ENCODE measurements around the gene CASP4.
A peak's percentile ranks its signal among the peaks of the same experiment; 100 is the strongest.

Gene CASP4

DNA sequence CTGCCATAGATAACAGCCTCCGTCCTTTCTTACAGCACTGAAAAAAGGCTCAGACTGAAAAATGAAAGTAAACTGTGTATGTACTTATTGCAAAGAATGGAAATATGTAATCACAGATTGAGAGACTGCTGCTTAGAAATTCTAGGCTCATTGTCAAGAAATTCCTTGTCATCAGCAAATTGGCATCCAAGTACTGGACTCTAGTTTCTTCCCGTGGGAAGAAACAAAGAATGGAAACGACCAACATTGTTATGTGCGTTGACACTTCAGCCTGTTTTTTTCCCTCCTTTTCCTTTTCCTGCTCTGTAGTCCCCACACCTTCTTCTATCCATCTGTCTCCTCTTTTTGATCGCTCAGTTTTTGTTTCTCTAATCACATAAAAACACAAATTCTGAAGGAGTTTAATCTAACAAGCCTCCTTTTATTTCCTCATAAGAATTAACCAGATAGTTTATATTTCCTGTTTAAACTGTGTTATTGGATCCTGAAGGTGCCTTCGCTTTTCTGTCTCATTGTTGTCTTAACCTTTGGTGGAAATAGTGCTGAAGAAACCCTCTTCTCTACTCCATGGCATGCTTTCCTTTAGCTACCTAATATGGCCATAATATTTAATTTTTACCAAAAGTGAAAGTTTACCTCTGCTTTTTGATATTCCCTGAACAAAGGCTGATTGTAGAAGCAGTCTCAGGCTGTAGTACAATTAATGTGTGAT lies 50.1 kb downstream of the CASP4 start:
- no peaks in the 10 kb centered on the region for H3K79me2 ChIP-seq (ENCODE audit: control insufficient read depth, insufficient read depth, low read length, unreplicated experiment)
- no peaks in the 10 kb centered on the region for H3K27me3 ChIP-seq (ENCODE audit: insufficient read depth, low read length)
- H3K27ac ChIP-seq (ENCODE audit: low read depth, low read length): peak overlapping the region; percentile 73
- H3K4me1 ChIP-seq (ENCODE audit: control insufficient read depth, insufficient read depth, low read length, unreplicated experiment): peaks cover 18% of the 10 kb centered on the region
- peak overlapping the region; percentile 96 for H2AFZ ChIP-seq (ENCODE audit: low read length, unreplicated experiment)
- H3K36me3 ChIP-seq (ENCODE audit: insufficient read depth, low read length): no peaks in the 10 kb centered on the region
- peak overlapping the region; percentile 76 for H3K4me3 ChIP-seq (ENCODE audit: low read depth, low read length)

DNA sequence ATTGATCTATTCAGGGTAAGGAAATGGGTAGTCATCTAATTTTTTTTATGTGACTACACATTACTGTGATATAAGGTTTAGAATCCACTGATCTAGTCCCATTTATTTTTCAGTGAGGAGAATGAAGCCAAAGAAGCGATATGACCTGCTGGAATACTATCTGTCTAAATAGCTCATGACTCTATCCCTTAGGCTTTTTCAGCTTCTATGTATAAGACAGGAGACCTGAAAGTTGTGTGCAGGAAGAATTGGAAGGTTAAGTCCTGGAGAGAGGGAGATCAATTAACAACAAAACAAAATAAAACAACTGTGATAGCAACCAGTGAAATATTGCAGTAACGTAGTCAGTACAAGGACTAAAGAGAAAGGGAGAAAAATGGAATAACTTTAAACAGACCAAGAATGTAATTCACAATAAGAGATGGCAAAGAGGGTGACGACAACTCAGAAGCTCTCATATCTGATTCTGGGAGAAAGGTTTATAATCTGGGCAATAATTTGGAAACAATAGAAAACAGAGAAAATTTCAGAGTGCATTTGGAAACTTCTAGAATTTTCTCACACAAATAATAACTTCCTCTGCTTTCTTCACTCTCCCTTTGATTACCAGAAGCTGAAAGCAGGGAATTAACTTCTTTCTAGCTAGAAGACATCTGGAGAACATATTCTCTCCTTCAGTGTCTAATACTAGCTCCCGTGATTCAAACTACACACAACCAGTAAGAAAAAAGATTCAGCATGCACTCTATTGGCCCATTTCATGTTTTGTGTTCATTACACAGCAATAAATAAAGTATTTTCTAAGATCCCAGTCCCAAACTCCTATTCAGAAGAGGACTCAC lies 50.9 kb downstream of the CASP4 start:
- Histone ChIP-seq H3K27me3 (ENCODE audit: insufficient read depth, low read length) (no peaks in the 10 kb centered on the region), H3K4me3 (ENCODE audit: low read depth, low read length) (peak overlapping the region; percentile 76), H3K4me1 (ENCODE audit: control insufficient read depth, insufficient read depth, low read length, unreplicated experiment) (peaks cover 18% of the 10 kb centered on the region), H3K27ac (ENCODE audit: low read depth, low read length) (peak overlapping the region; percentile 73), H2AFZ (ENCODE audit: low read length, unreplicated experiment) (peak overlapping the region; percentile 96), H3K36me3 (ENCODE audit: insufficient read depth, low read length) (no peaks in the 10 kb centered on the region), H3K79me2 (ENCODE audit: control insufficient read depth, insufficient read depth, low read length, unreplicated experiment) (no peaks in the 10 kb centered on the region)

DNA sequence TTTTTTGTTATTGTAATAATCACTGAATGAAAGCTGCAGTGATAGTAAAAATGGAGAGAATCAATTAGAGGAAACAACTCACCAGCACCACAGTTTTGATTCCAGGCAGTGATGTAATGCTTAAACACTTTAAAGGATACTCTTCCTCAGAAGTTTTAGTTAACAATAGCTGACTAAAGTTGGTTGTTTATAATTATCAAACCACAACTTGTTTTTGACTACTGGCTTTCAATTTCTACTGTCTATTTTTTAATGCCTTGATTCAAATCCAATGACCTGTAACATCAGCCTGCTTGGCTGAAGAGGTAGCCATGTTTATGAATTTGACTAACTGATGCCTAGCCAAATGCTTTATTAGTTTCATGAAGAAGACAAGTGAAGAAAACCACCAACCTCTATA lies 51.9 kb downstream of the CASP4 start:
- Histone ChIP-seq H3K4me3 (ENCODE audit: low read depth, low read length) (no peak overlapping the region), H2AFZ (ENCODE audit: low read length, unreplicated experiment) (no peak overlapping the region), H3K27ac (ENCODE audit: low read depth, low read length) (no peak overlapping the region), H3K79me2 (ENCODE audit: control insufficient read depth, insufficient read depth, low read length, unreplicated experiment) (no peaks in the 10 kb centered on the region), H3K36me3 (ENCODE audit: insufficient read depth, low read length) (no peaks in the 10 kb centered on the region), H3K4me1 (ENCODE audit: control insufficient read depth, insufficient read depth, low read length, unreplicated experiment) (peaks cover 18% of the 10 kb centered on the region), H3K27me3 (ENCODE audit: insufficient read depth, low read length) (no peaks in the 10 kb centered on the region)

DNA sequence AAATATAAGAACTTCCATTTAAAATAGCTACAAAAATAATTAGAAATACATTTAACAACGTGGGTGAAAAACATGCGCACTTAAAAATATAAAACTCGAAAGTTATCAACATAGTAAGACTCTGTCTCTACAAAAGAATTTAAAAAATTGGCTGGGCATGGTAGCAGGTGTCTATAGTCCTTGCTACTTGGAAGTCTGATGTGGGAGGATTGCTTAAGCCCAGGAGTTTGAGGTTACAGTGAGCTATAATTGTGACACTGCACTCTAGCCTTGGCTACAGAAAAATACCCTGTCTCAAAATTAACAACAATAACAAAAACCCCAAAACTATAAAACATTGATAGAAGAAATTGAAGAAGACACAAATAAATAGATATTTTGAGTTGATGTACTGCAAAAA lies 56.3 kb downstream of the CASP4 start:
- Histone ChIP-seq H3K79me2 (ENCODE audit: control insufficient read depth, insufficient read depth, low read length, unreplicated experiment) (no peaks in the 10 kb centered on the region), H3K4me3 (ENCODE audit: low read depth, low read length) (no peak overlapping the region), H3K4me1 (ENCODE audit: control insufficient read depth, insufficient read depth, low read length, unreplicated experiment) (peaks cover 5% of the 10 kb centered on the region), H2AFZ (ENCODE audit: low read length, unreplicated experiment) (no peak overlapping the region), H3K36me3 (ENCODE audit: insufficient read depth, low read length) (no peaks in the 10 kb centered on the region), H3K27me3 (ENCODE audit: insufficient read depth, low read length) (no peaks in the 10 kb centered on the region), H3K27ac (ENCODE audit: low read depth, low read length) (no peak overlapping the region)

DNA sequence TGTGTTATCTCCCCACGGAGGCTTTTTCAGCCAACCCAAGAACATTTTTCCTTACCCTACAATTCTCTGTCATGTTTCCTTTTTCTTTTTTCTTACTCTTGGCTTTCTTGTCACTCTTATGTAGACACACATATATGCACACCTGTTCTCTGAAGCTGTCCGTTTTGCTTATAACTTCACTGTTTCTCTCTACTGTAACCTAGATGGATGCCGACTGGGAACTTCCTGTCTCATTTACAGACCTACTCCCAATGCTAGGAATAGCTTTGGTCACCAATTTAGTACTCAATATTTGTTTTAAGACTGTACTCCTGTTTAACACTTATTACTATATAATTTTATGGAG lies 60.2 kb downstream of the CASP4 start:
- no peak overlapping the region for H3K4me3 ChIP-seq (ENCODE audit: low read depth, low read length)
- H3K4me1 ChIP-seq (ENCODE audit: control insufficient read depth, insufficient read depth, low read length, unreplicated experiment): no peaks in the 10 kb centered on the region
- H3K79me2 ChIP-seq (ENCODE audit: control insufficient read depth, insufficient read depth, low read length, unreplicated experiment): no peaks in the 10 kb centered on the region
- no peak overlapping the region for H3K27ac ChIP-seq (ENCODE audit: low read depth, low read length)
- H3K27me3 ChIP-seq (ENCODE audit: insufficient read depth, low read length): no peaks in the 10 kb centered on the region
- no peak overlapping the region for H2AFZ ChIP-seq (ENCODE audit: low read length, unreplicated experiment)
- no peaks in the 10 kb centered on the region for H3K36me3 ChIP-seq (ENCODE audit: insufficient read depth, low read length)

DNA sequence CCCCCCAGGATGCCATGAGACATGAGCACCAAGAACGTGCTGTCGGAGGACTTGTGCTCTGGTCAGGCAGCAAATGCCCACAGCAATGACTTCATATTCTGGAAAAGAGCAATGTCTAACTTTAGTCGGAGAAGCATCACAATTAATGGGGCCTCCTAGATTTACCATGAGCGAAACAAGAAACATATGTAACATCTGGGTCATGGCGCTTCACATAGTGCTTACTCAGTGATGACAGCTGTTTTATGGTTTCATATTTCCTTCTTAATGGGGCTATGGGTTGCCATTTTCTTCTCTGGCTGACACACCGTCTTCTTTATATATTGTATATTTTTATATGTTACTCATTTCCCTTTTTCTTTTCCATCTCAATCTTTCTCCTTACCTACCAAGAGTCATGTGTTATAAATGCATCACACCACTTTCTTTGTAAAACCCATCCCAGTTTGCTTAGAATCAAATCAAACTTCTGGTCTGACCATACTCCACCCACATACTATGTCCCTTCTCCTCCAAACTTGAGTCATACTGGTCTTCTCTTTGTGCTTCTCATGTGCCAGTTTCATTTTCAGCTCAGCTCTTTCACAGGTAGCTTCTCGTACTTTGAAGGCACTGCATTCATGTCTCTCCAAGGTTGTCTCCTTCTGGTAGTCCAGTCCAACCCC lies 60.7 kb downstream of the CASP4 start:
- Histone ChIP-seq H3K4me1 (ENCODE audit: control insufficient read depth, insufficient read depth, low read length, unreplicated experiment) (no peaks in the 10 kb centered on the region), H3K36me3 (ENCODE audit: insufficient read depth, low read length) (no peaks in the 10 kb centered on the region), H3K27me3 (ENCODE audit: insufficient read depth, low read length) (no peaks in the 10 kb centered on the region), H3K79me2 (ENCODE audit: control insufficient read depth, insufficient read depth, low read length, unreplicated experiment) (no peaks in the 10 kb centered on the region), H3K27ac (ENCODE audit: low read depth, low read length) (no peak overlapping the region), H2AFZ (ENCODE audit: low read length, unreplicated experiment) (no peak overlapping the region), H3K4me3 (ENCODE audit: low read depth, low read length) (no peak overlapping the region)

DNA sequence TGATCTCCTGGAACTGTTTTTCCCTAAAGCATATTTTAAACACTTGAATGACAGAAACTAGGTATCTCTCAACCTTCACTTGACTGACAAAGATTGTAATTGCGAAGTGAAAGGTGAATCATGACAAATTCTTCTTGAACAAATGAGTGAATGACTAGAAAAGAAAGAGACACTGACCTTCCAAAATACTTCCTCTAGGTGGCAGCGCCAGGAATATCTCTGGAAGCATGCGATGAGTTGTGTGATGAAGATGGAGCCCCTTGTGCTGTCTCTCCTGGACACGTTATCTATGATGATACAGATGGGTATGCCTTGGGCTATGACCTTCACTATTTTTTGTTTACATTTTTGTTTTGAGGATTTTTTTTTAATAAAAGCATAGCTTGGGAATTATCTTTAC lies 63.1 kb downstream of the CASP4 start:
- Histone ChIP-seq H2AFZ (ENCODE audit: low read length, unreplicated experiment) (no peak overlapping the region), H3K36me3 (ENCODE audit: insufficient read depth, low read length) (no peaks in the 10 kb centered on the region), H3K27ac (ENCODE audit: low read depth, low read length) (no peak overlapping the region), H3K4me3 (ENCODE audit: low read depth, low read length) (no peak overlapping the region), H3K27me3 (ENCODE audit: insufficient read depth, low read length) (no peaks in the 10 kb centered on the region), H3K4me1 (ENCODE audit: control insufficient read depth, insufficient read depth, low read length, unreplicated experiment) (no peaks in the 10 kb centered on the region), H3K79me2 (ENCODE audit: control insufficient read depth, insufficient read depth, low read length, unreplicated experiment) (no peaks in the 10 kb centered on the region)

DNA sequence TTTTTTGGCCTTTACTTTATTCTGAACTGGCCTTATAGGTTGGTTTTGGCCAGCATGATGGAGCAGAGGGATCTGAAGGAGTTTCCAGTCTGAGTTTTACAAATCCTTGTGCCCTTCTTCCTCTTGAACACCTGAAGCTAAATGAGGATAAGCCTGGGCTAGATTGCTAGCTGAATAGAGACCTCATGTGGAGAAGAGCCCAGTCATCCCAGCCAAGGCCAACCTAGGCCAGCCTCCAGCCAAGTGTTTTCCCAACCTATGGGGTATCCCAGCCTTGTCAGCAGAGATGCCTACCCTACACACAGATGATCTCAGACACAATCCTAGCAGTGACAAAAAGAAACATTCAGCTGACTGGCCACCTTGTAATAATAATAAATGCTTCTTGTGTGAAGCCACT lies 69.1 kb downstream of the CASP4 start:
- H3K4me3 ChIP-seq (ENCODE audit: low read depth, low read length): no peak overlapping the region
- no peak overlapping the region for H3K27ac ChIP-seq (ENCODE audit: low read depth, low read length)
- H3K4me1 ChIP-seq (ENCODE audit: control insufficient read depth, insufficient read depth, low read length, unreplicated experiment): peaks cover 3% of the 10 kb centered on the region
- H3K27me3 ChIP-seq (ENCODE audit: insufficient read depth, low read length): no peaks in the 10 kb centered on the region
- H2AFZ ChIP-seq (ENCODE audit: low read length, unreplicated experiment): no peak overlapping the region
- H3K36me3 ChIP-seq (ENCODE audit: insufficient read depth, low read length): no peaks in the 10 kb centered on the region
- H3K79me2 ChIP-seq (ENCODE audit: control insufficient read depth, insufficient read depth, low read length, unreplicated experiment): no peaks in the 10 kb centered on the region

DNA sequence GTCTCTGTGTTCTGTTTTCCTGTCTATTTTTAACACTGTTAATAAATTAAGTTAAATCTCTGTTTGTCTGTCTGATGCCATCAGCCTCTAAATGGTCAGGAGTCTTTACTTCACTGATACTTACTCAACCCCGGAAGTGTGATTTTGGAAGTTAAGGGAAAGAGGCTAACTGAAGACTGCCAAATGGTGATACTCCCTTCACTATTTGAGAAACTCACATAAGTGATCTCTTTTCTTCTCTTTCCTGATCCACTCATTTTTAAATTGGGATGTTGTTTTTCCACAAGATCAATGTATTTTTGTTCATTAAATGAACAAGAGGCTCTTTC lies 69.7 kb downstream of the CASP4 start:
- no peaks in the 10 kb centered on the region for H3K36me3 ChIP-seq (ENCODE audit: insufficient read depth, low read length)
- no peak overlapping the region for H3K27ac ChIP-seq (ENCODE audit: low read depth, low read length)
- peaks cover 7% of the 10 kb centered on the region for H3K4me1 ChIP-seq (ENCODE audit: control insufficient read depth, insufficient read depth, low read length, unreplicated experiment)
- no peaks in the 10 kb centered on the region for H3K27me3 ChIP-seq (ENCODE audit: insufficient read depth, low read length)
- H3K79me2 ChIP-seq (ENCODE audit: control insufficient read depth, insufficient read depth, low read length, unreplicated experiment): no peaks in the 10 kb centered on the region
- no peak overlapping the region for H3K4me3 ChIP-seq (ENCODE audit: low read depth, low read length)
- H2AFZ ChIP-seq (ENCODE audit: low read length, unreplicated experiment): peak overlapping the region; percentile 71

DNA sequence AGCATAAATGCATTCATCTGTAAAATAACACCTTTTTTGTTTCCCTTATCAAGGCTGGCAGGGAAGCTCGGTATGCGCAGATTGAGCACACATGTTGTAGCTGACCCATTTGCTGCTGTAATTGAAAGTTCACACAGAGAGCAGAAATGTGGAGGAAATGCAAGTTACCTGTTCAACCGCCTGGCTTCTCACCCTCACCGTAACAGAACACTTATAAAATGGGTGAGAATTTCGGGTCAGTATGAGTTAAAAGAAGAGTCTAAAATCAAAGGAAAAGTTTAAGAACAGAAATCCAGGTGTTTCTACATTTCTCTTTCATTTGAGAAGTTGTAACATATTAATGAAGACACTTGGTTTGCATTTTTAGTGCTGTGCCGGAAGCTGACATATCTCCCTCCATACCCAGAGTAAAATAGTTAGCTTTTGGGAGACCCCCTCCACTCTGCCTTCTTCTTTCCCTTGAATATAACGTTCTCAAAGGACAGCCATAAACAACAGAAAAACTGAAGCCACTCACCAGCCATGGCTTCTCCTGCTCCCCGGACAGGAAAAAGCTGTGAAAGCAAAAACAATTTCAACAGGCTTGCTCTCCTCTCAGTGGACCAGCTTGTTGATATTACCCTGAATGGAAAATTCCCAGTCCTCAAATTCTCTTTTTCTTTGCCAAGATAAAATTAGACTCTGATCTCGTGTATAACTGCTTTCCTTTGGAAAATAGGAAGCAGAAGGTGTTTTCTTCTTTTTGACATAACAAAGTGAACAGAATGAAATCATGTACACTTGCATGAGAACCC lies 70.3 kb downstream of the CASP4 start, which contains the start of gene CASP12:
Gene CASP12 (minus strand): TSS at position 570 of the 794 bp plus-strand sequence.
- Histone ChIP-seq H3K36me3 (ENCODE audit: insufficient read depth, low read length) (no peaks in the 10 kb centered on the region), H2AFZ (ENCODE audit: low read length, unreplicated experiment) (peak within 1 kb of the TSS; percentile 71), H3K27ac (ENCODE audit: low read depth, low read length) (no peak within 1 kb of the TSS), H3K4me1 (ENCODE audit: control insufficient read depth, insufficient read depth, low read length, unreplicated experiment) (peaks cover 13% of the 10 kb centered on the region), H3K27me3 (ENCODE audit: insufficient read depth, low read length) (no peaks in the 10 kb centered on the region), H3K4me3 (ENCODE audit: low read depth, low read length) (no peak within 1 kb of the TSS), H3K79me2 (ENCODE audit: control insufficient read depth, insufficient read depth, low read length, unreplicated experiment) (no peaks in the 10 kb centered on the region)

Data from ACC112 (cell line).